H1 (cell line): ENCODE results near the gene HAGH. TPM values are rescaled to one million over a fixed set of nuclear protein-coding genes. Genes with fewer than 3 reads are reported as not detected.

ENCODE experiments used
- CTCF ChIA-PET: fragments of 300-600 bp; sonication (Branson Sonifier 250); formaldehyde crosslinking; loops from one replicate; lab custom pipeline; 2021; ENCODE audit not compliant: partially characterized antibody; lab: Charles Lee
- POLR2A ChIA-PET: fragments of 300-600 bp; sonication (Branson Sonifier 250); formaldehyde crosslinking; loops from one replicate; lab custom pipeline; 2021; ENCODE audit warnings: inconsistent platforms; ENCODE audit not compliant: partially characterized antibody; lab: Charles Lee
- DNase-seq, 2 experiments: peaks; one replicate each; pipeline versions ENCODE4 v3.0.0 to v3.0.0-alpha.2; 2010 to 2022; ENCODE audit warnings: low spot score in 2 of 2, low read depth in 1 of 2, mixed read lengths in 1 of 2
- FAIRE-seq: peaks from 2 replicates; lab custom pipeline; 2011; peaks lifted over from hg19 to GRCh38; lab: Jason Lieb, UNC
- H2AFZ ChIP-seq: 2 replicates; pipeline ENCODE4 v1.8.1; 2012; ENCODE audit warnings: low read length, inconsistent platforms
- H2AK5ac ChIP-seq: 2 replicates; pipeline ENCODE4 v1.6.1; 2013; ENCODE audit warnings: low read depth, low read length
- H2BK120ac ChIP-seq: replicated peaks from 2 replicates; pipeline ENCODE3; 2013; ENCODE audit warnings: low read depth, low read length, inconsistent platforms
- H2BK12ac ChIP-seq: 2 replicates; pipeline ENCODE4 v1.6.1; 2013; ENCODE audit warnings: low read depth, low read length
- H2BK15ac ChIP-seq: 2 replicates; pipeline ENCODE4 v1.6.1; 2013; ENCODE audit warnings: low read length
- H2BK20ac ChIP-seq: 2 replicates; pipeline ENCODE4 v1.6.1; 2013; ENCODE audit warnings: low read length
- H2BK5ac ChIP-seq: 2 replicates; pipeline ENCODE4 v1.6.1; 2013; ENCODE audit warnings: low read depth, low read length
- H3K14ac ChIP-seq: 2 replicates; pipeline ENCODE4 v1.6.1; 2013; ENCODE audit warnings: inconsistent platforms; ENCODE audit not compliant: insufficient read length
- H3K18ac ChIP-seq: 2 replicates; pipeline ENCODE4 v1.6.1; 2013; ENCODE audit warnings: low read length; ENCODE audit errors: extremely low read depth
- H3K23ac ChIP-seq: 2 replicates; pipeline ENCODE4 v1.6.1; 2013; ENCODE audit warnings: inconsistent platforms; ENCODE audit not compliant: insufficient read length
- H3K23me2 ChIP-seq: 2 replicates; pipeline ENCODE4 v1.6.1; 2013; ENCODE audit warnings: low read depth, low read length
- H3K27ac ChIP-seq: 2 replicates; pipeline ENCODE4 v1.6.1; 2011; ENCODE audit warnings: low read depth, low read length, inconsistent platforms
- H3K27me3 ChIP-seq, 4 experiments: replicated peaks in 1 of 4; 1 replicate in 1 of 4; 2 replicates in 3 of 4; pipeline versions ENCODE4 v1.6.1 to v1.8.1; 2011 to 2013; ENCODE audit warnings: low read length in 3 of 4, mild to moderate bottlenecking in 3 of 4, inconsistent platforms in 2 of 4, mixed read lengths in 2 of 4, moderate library complexity in 1 of 4; ENCODE audit not compliant: control insufficient read depth in 3 of 4, insufficient read depth in 3 of 4; ENCODE audit errors: extremely low read depth in 1 of 4
- H3K36me3 ChIP-seq, 4 experiments: 2 replicates each; pipeline versions ENCODE4 v1.6.1 to v1.8.1; 2011 to 2013; ENCODE audit warnings: mild to moderate bottlenecking in 4 of 4, low read length in 3 of 4, moderate library complexity in 2 of 4, control low read depth in 1 of 4, inconsistent platforms in 1 of 4; ENCODE audit not compliant: insufficient read depth in 4 of 4, control insufficient read depth in 2 of 4
- H3K4ac ChIP-seq: replicated peaks from 2 replicates; pipeline ENCODE3; 2013; ENCODE audit warnings: low read length, low read depth, mixed read lengths, inconsistent platforms; ENCODE audit not compliant: insufficient read length
- H3K4me1 ChIP-seq, 4 experiments: replicated peaks in 1 of 4; 1 replicate in 1 of 4; 2 replicates in 3 of 4; pipeline versions ENCODE4 v1.6.1 to v1.8.1; 2011 to 2013; ENCODE audit warnings: low read length in 3 of 4, inconsistent platforms in 2 of 4, mixed read lengths in 1 of 4; ENCODE audit not compliant: insufficient read depth in 4 of 4, control insufficient read depth in 3 of 4
- H3K4me2 ChIP-seq, 2 experiments: 2 replicates each; pipeline versions ENCODE4 v1.6.1 to v1.8.1; 2011 to 2013; ENCODE audit warnings: low read depth in 2 of 2, low read length in 2 of 2, control low read depth in 1 of 2, inconsistent platforms in 1 of 2, mild to moderate bottlenecking in 1 of 2; ENCODE audit not compliant: insufficient read depth in 1 of 2
- H3K4me3 ChIP-seq, 4 experiments: fragments of 200-600, 300-600 bp in 1 of 4; sonication (generic), shearing (Covaris generic), sonication (Bioruptor Twin) in 1 of 4; 2 replicates each; pipeline versions ENCODE4 v1.5.1 to v1.8.1; 2011 to 2016; ENCODE audit warnings: low read length in 4 of 4, low read depth in 3 of 4, control low read depth in 2 of 4, inconsistent platforms in 2 of 4, mild to moderate bottlenecking in 2 of 4, mixed read lengths in 1 of 4, moderate library complexity in 1 of 4; ENCODE audit not compliant: insufficient read depth in 2 of 4; ENCODE audit errors: extremely low read depth in 1 of 4
- H3K56ac ChIP-seq: replicated peaks from 2 replicates; pipeline ENCODE3; 2013; ENCODE audit warnings: low read depth, mild to moderate bottlenecking, mixed read lengths, low read length, inconsistent platforms; ENCODE audit not compliant: insufficient read length
- H3K79me1 ChIP-seq: 2 replicates; pipeline ENCODE4 v1.6.1; 2013; ENCODE audit warnings: low read depth, low read length, control low read depth
- H3K79me2 ChIP-seq, 2 experiments: 2 replicates each; pipeline versions ENCODE4 v1.6.1 to v1.8.1; 2012 to 2013; ENCODE audit warnings: low read length in 2 of 2, mild to moderate bottlenecking in 2 of 2, inconsistent platforms in 1 of 2; ENCODE audit not compliant: insufficient read depth in 2 of 2, control insufficient read depth in 1 of 2
- H3K9ac ChIP-seq, 4 experiments: replicated peaks in 1 of 4; 1 replicate in 1 of 4; 2 replicates in 3 of 4; pipeline versions ENCODE4 v1.6.1 to v1.8.1; 2011 to 2013; ENCODE audit warnings: low read depth in 3 of 4, low read length in 3 of 4, control low read depth in 2 of 4, mild to moderate bottlenecking in 2 of 4, moderate library complexity in 2 of 4, inconsistent platforms in 1 of 4; ENCODE audit errors: extremely low read depth in 1 of 4
- H3K9me3 ChIP-seq, 2 experiments: 2 replicates each; pipeline versions ENCODE4 v1.6.1 to v1.8.1; 2012 to 2013; ENCODE audit warnings: mild to moderate bottlenecking in 2 of 2, moderate library complexity in 2 of 2, control low read depth in 1 of 2, inconsistent platforms in 1 of 2, low read depth in 1 of 2, low read length in 1 of 2, mixed read lengths in 1 of 2; ENCODE audit not compliant: insufficient read depth in 2 of 2
- H4K20me1 ChIP-seq, 2 experiments: replicated peaks in 1 of 2; 2 replicates each; pipeline versions ENCODE3 to v1.8.1; 2011 to 2013; ENCODE audit warnings: inconsistent platforms in 2 of 2, low read length in 2 of 2, mild to moderate bottlenecking in 1 of 2; ENCODE audit not compliant: insufficient read depth in 2 of 2, control insufficient read depth in 1 of 2
- H4K5ac ChIP-seq: 2 replicates; pipeline ENCODE4 v1.6.1; 2013; ENCODE audit warnings: low read length, low read depth, mixed read lengths, inconsistent platforms; ENCODE audit not compliant: insufficient read length
- H4K8ac ChIP-seq: 2 replicates; pipeline ENCODE4 v1.8.0; 2013; ENCODE audit warnings: mild to moderate bottlenecking, moderate library complexity, low read length, inconsistent platforms; ENCODE audit not compliant: insufficient read depth; ENCODE audit errors: extremely low read depth
- H4K91ac ChIP-seq: replicated peaks from 2 replicates; pipeline ENCODE3; 2013; ENCODE audit warnings: low read length, mixed read lengths, inconsistent platforms; ENCODE audit not compliant: insufficient read length
- BACH1 ChIP-seq: IDR thresholded peaks from 2 replicates; pipeline ENCODE4 v1.6.1; 2012; ENCODE audit warnings: low read length, improper control_type of control experiment
- CHD1 ChIP-seq: IDR thresholded peaks from 2 replicates; pipeline ENCODE4 v1.6.1; 2012; ENCODE audit warnings: low read depth, low read length, improper control_type of control experiment
- EP300 ChIP-seq, 2 experiments: IDR thresholded peaks; 1 replicate in 1 of 2; 2 replicates in 1 of 2; pipeline ENCODE4 v1.6.1; 2011 to 2012; ENCODE audit warnings: low read depth in 2 of 2, low read length in 2 of 2, mild to moderate bottlenecking in 2 of 2, borderline replicate concordance in 1 of 2, inconsistent platforms in 1 of 2, moderate library complexity in 1 of 2
- GTF2F1 ChIP-seq: IDR thresholded peaks from 2 replicates; pipeline ENCODE4 v1.6.1; 2012; ENCODE audit warnings: low read depth, low read length, improper control_type of control experiment, borderline replicate concordance
- NANOG ChIP-seq: IDR thresholded peaks from 2 replicates; pipeline ENCODE4 v1.6.1; 2011; ENCODE audit warnings: low read length, low read depth, mild to moderate bottlenecking, inconsistent platforms; ENCODE audit not compliant: insufficient read depth, poor library complexity, severe bottlenecking
- RAD21 ChIP-seq, 2 experiments: IDR thresholded peaks in 1 of 2; conservative IDR thresholded peaks in 1 of 2; 2 replicates each; pipeline ENCODE4 v1.6.1; 2011; ENCODE audit warnings: low read depth in 2 of 2, low read length in 2 of 2, improper control_type of control experiment in 1 of 2, inconsistent platforms in 1 of 2, mild to moderate bottlenecking in 1 of 2, moderate library complexity in 1 of 2
- RFX5 ChIP-seq: IDR thresholded peaks from 2 replicates; pipeline ENCODE4 v1.6.1; 2011; ENCODE audit warnings: low read depth, low read length, improper control_type of control experiment, borderline replicate concordance
- RNF2 ChIP-seq: fragments of 200-900, 300-1000 bp; sonication (generic); IDR thresholded peaks from 2 replicates; pipeline ENCODE4 v1.7.1; 2016; ENCODE audit warnings: borderline replicate concordance, low read depth, mild to moderate bottlenecking, antibody characterized with exemption, low read length; ENCODE audit not compliant: poor library complexity, severe bottlenecking; ENCODE audit errors: missing control alignments
- SIRT6 ChIP-seq: IDR thresholded peaks from one replicate; pipeline ENCODE4 v1.7.1; 2012; ENCODE audit warnings: low read length, inconsistent platforms
- SP4 ChIP-seq: IDR thresholded peaks from 2 replicates; pipeline ENCODE4 v1.6.1; 2012; ENCODE audit warnings: low read length, inconsistent platforms
- ZNF274 ChIP-seq: IDR thresholded peaks from 2 replicates; pipeline ENCODE4 v1.7.0; 2012; ENCODE audit warnings: low read length, borderline replicate concordance; ENCODE audit errors: extremely low read depth
- WGBS, 2 experiments: shearing (Covaris generic) in 1 of 2; methylation state at CpG; one replicate each; pipeline versions ENCODE4 v1.1.6 to v1.1.7; 2013 to 2015; ENCODE audit warnings: low lambda C conversion rate in 2 of 2, mixed read lengths in 2 of 2, inconsistent platforms in 1 of 2, low coverage in 1 of 2, missing lambda C conversion rate in 1 of 2; ENCODE audit not compliant: insufficient replicate concordance in 2 of 2, insufficient coverage in 1 of 2, insufficient read length in 1 of 2; ENCODE audit errors: extremely low coverage in 1 of 2, missing lambda C conversion rate in 1 of 2; 5-methylcytosine and 5-hydroxymethylcytosine counted together
- polyA plus RNA-seq, 7 experiments: library from polyadenylated mRNA; depleted of rRNA in 3 of 7; stranded (reverse) in 5 of 7; unstranded in 2 of 7; fragments of >200 nt in 5 of 7; fragments of 200-250 nt in 2 of 7; gene quantifications; 1 replicate in 5 of 7; 2 replicates in 1 of 7; 4 replicates in 1 of 7; pipeline versions ENCODE4 v1.2.1 to v1.2.3, GENCODE V29; 2011 to 2013; ENCODE audit warnings: missing spikeins in 2 of 7, mixed read lengths in 2 of 7
- total RNA-seq: library from RNA; stranded (reverse); fragmentation: NEBNext Ultra II Directional; extraction: Animal tissue kit (Norgen Biotek cat#: 25700); gene quantifications from 2 replicates; pipeline ENCODE4 v1.2.1, GENCODE V29; 2021
- TF ChIP-seq, protein P1 (sequence below): IDR thresholded peaks from 2 replicates; pipeline ENCODE4 v1.6.1; 2012; ENCODE audit warnings: inconsistent platforms

Gene HAGH
- total and polyA plus RNA-seq, 2 of the 8 experiments (the other 6 are each of a cell fraction or from before 2014, with no cell fraction given), result 28.7 to 40.6 TPM

DNA sequence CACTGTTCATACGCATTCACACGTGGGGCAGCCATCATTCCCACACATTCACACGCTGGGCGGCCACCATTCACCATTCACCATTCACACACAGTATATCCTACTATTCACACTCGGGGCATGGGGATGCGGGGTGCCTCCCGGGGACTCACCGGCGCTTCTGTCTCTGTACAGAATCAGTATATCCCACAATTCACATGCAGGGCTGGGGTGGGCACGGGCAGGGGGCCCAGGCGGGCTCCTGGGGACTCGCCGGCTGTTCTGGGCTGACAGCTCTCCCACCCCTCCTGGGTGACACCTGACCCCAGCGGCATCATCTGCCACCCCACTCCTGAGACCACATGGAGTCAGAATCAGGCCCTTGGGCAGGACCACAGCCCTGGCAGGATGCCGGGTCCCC, 64.9 kb downstream of the HAGH start:
- Histone ChIP-seq H2BK120ac (no peak overlapping the region), H3K79me1 (no peaks in the 10 kb centered on the region), H2AK5ac (no peak overlapping the region), H4K20me1 (peaks cover 1 to 8% of the 10 kb centered on the region in 2 experiments), H4K5ac (no peak overlapping the region), H4K8ac (no peak overlapping the region), H3K18ac (no peak overlapping the region), H3K9ac (no peak overlapping the region), H3K4me2 (no peak overlapping the region), H3K56ac (no peak overlapping the region), H3K79me2 (no peaks in the 10 kb centered on the region; a peak in 1 of 4 replicates), H3K23me2 (no peaks in the 10 kb centered on the region; the same call in 1 of the 2 replicates), H3K36me3 (peaks cover 0 to 17% (median 5%) of the 10 kb centered on the region in 4 experiments; a peak in 4 of 8 replicates), H3K4me3 (no peak overlapping the region), H3K4ac (no peak overlapping the region), H3K27ac (no peak overlapping the region), H3K23ac (no peak overlapping the region), H2BK20ac (no peak overlapping the region), H4K91ac (no peak overlapping the region), H3K4me1 (peaks cover 0 to 13% (median 7%) of the 10 kb centered on the region in 4 experiments; a peak in 5 of 7 replicates), H3K14ac (no peak overlapping the region), H2BK12ac (no peak overlapping the region), H2AFZ (no peak overlapping the region), H2BK5ac (no peak overlapping the region), H2BK15ac (no peak overlapping the region), H3K27me3 (no peaks in the 10 kb centered on the region; a peak in 1 of 7 replicates), H3K9me3 (no peaks in the 10 kb centered on the region; a peak in 1 of 4 replicates)
- POLR2A ChIA-PET, result interaction anchor here (3.8 kb wide), 1 partner anchor 14 kb away, joined by 18 read pairs; no protein-coding TSS in a partner anchor
- 90% methylated on average over 13 of the region's 15 CpGs; no CpG with 5 or more reads in 1 of the 2 experiments for WGBS, 2 experiments
- CTCF ChIA-PET, result interaction anchor here (0.6 to 3.3 kb wide), 4 partner anchors 11 to 182 kb away, joined by 3 to 21 read pairs (median 8); no protein-coding TSS in a partner anchor
- FAIRE-seq, result no peak
- no peak for DNase-seq
- no peak for TF ChIP-seq GTF2F1
- no peak for TF ChIP-seq RNF2
- TF ChIP-seq, protein P1, sequence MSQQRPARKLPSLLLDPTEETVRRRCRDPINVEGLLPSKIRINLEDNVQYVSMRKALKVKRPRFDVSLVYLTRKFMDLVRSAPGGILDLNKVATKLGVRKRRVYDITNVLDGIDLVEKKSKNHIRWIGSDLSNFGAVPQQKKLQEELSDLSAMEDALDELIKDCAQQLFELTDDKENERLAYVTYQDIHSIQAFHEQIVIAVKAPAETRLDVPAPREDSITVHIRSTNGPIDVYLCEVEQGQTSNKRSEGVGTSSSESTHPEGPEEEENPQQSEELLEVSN, result no peak
- TF ChIP-seq EP300 (IDR thresholded peaks at IDR 0.05; ENCODE audit: borderline replicate concordance in 1 of 2, low read depth in 2 of 2, low read length in 2 of 2), result no peak
- TF ChIP-seq ZNF274, result no peak
- TF ChIP-seq NANOG, result no peak
- TF ChIP-seq RFX5, result no peak
- TF ChIP-seq SP4, result no peak
- no peak for TF ChIP-seq RAD21 (IDR thresholded peaks at IDR 0.05 in 1 of 2, conservative IDR thresholded peaks at IDR 0.05 in 1 of 2; ENCODE audit: low read depth in 2 of 2, low read length in 2 of 2)
- no peak for TF ChIP-seq SIRT6
- no peak for TF ChIP-seq BACH1
- no peak for TF ChIP-seq CHD1
